Glutamatergic neuron (in vitro differentiated cells): ENCODE measurements around the gene EZR. TPM values are rescaled to one million over a fixed set of nuclear protein-coding genes. Genes with fewer than 3 reads are reported as not detected.

Source experiments
- DNase-seq: peaks from one replicate; pipeline ENCODE4 v3.0.0; 2022
- H3K27ac Mint-ChIP-seq: one replicate; pipeline ENCODE4 v1.8.0; 2020; ENCODE audit warnings: mild to moderate bottlenecking, mixed read lengths, inconsistent platforms; ENCODE audit not compliant: unreplicated experiment
- H3K27me3 Mint-ChIP-seq: one replicate; pipeline ENCODE4 v1.8.0; 2020; ENCODE audit warnings: mild to moderate bottlenecking, moderate library complexity, mixed read lengths, inconsistent platforms; ENCODE audit not compliant: unreplicated experiment
- H3K36me3 Mint-ChIP-seq: one replicate; pipeline ENCODE4 v1.8.0; 2020; ENCODE audit warnings: mild to moderate bottlenecking, mixed read lengths, inconsistent platforms; ENCODE audit not compliant: unreplicated experiment
- H3K4me1 Mint-ChIP-seq: one replicate; pipeline ENCODE4 v1.8.0; 2020; ENCODE audit warnings: mild to moderate bottlenecking, low read depth, mixed read lengths, inconsistent platforms; ENCODE audit not compliant: unreplicated experiment
- H3K4me3 Mint-ChIP-seq: one replicate; pipeline ENCODE4 v1.8.0; 2020; ENCODE audit warnings: mild to moderate bottlenecking, mixed read lengths, inconsistent platforms; ENCODE audit not compliant: unreplicated experiment
- H3K9me3 Mint-ChIP-seq: one replicate; pipeline ENCODE4 v1.8.0; 2020; ENCODE audit warnings: mild to moderate bottlenecking, moderate library complexity, mixed read lengths, inconsistent platforms; ENCODE audit not compliant: unreplicated experiment
- CTCF ChIP-seq: fragments of 200-600 bp; sonication (generic); IDR thresholded peaks from one replicate; pipeline ENCODE4 v1.5.0; 2021; ENCODE audit not compliant: partially characterized antibody, unreplicated experiment
- total RNA-seq: library from RNA; stranded (reverse); fragmentation: NEBNext Ultra II Directional; extraction: Animal tissue kit (Norgen Biotek cat#: 25700); gene quantifications from one replicate; pipeline ENCODE4 v1.2.1, GENCODE V29; 2021; ENCODE audit not compliant: unreplicated experiment

The EZR gene
- total RNA-seq, 1 donor from 2014 or later, result 272 TPM

- H3K9me3 Mint-ChIP-seq, result peaks cover 4% of the 10 kb centered on the region
- no peak for DNase-seq
- peaks cover 24% of the 10 kb centered on the region for H3K4me1 Mint-ChIP-seq
- no peaks in the 10 kb centered on the region for H3K36me3 Mint-ChIP-seq
- peak overlapping the region; percentile 49 for H3K4me3 Mint-ChIP-seq
- no peak for TF ChIP-seq CTCF
- H3K27me3 Mint-ChIP-seq, result peaks cover 14% of the 10 kb centered on the region
- H3K27ac Mint-ChIP-seq, result peak overlapping the region; percentile 5
Observed at GRCh38 chr6:158777510-158777909, 41.7 kb downstream of the EZR start.

GRCh38 chr6:158776737-158777136, 42.4 kb downstream of the EZR start:
- no peak for TF ChIP-seq CTCF
- Mint-ChIP-seq H3K27me3 (peaks cover 18% of the 10 kb centered on the region), H3K9me3 (peaks cover 4% of the 10 kb centered on the region), H3K36me3 (peaks cover 5% of the 10 kb centered on the region), H3K27ac (peak overlapping the region; percentile 5), H3K4me1 (peaks cover 30% of the 10 kb centered on the region), H3K4me3 (no peak overlapping the region)
- no peak for DNase-seq

GRCh38 chr6:158775832-158776231, 43.3 kb downstream of the EZR start:
- DNase-seq, result no peak
- Mint-ChIP-seq H3K4me1 (peaks cover 32% of the 10 kb centered on the region), H3K4me3 (no peak overlapping the region), H3K27me3 (peaks cover 21% of the 10 kb centered on the region), H3K27ac (no peak overlapping the region), H3K9me3 (peaks cover 3% of the 10 kb centered on the region), H3K36me3 (peaks cover 12% of the 10 kb centered on the region)
- no peak for TF ChIP-seq CTCF

- H3K9me3 Mint-ChIP-seq, result peaks cover 8% of the 10 kb centered on the region
- H3K4me1 Mint-ChIP-seq, result peaks cover 39% of the 10 kb centered on the region
- peaks cover 21% of the 10 kb centered on the region for H3K27me3 Mint-ChIP-seq
- no peak overlapping the region for H3K27ac Mint-ChIP-seq
- H3K36me3 Mint-ChIP-seq, result peaks cover 18% of the 10 kb centered on the region
- no peak for TF ChIP-seq CTCF
- no peak overlapping the region for H3K4me3 Mint-ChIP-seq
- DNase-seq, result no peak
Observed at GRCh38 chr6:158774717-158775449, 44.3 kb downstream of the EZR start.
